HG03280 (cell line): ENCODE data around the gene SCGB1C2.
A peak's percentile ranks its signal among the peaks of the same experiment; 100 is the strongest.
"Not testable (repeated sequence)": the region's sequence is repeated elsewhere in the genome, so short reads cannot be mapped to it uniquely, and the experiment has no call there.

Source experiments
- ATAC-seq: cut with Tn5 transposase; IDR thresholded peaks from one replicate; pipeline ENCODE4 v1.9.1; 2021; ENCODE audit warnings: mild to moderate bottlenecking, moderate library complexity; ENCODE audit not compliant: unreplicated experiment

The SCGB1C2 gene

GRCh38 chr17:137166-137807 lies at the start of gene SCGB1C2:
TSS of gene SCGB1C2 (plus strand) at chr17:137569. CDS start at chr17:137591, 22 bp downstream.
- ATAC-seq: not testable (repeated sequence)

GRCh38 chr17:113111-113510 lies 24.3 kb upstream of the SCGB1C2 start:
- not testable (repeated sequence) for ATAC-seq

- ATAC-seq: not testable (repeated sequence)
These were observed 18.9 kb upstream of the SCGB1C2 start for GRCh38 chr17:118339-118917.

- ATAC-seq: not testable (repeated sequence)
These were observed 3.4 kb upstream of the SCGB1C2 start for GRCh38 chr17:133932-134331.

GRCh38 chr17:134332-134785 lies 3.0 kb upstream of the SCGB1C2 start:
- peak; percentile 81 for ATAC-seq

- ATAC-seq: not testable (repeated sequence)
These were observed 2.3 kb upstream of the SCGB1C2 start for GRCh38 chr17:135022-135421.

- not testable (repeated sequence) for ATAC-seq
These were observed 1.5 kb upstream of the SCGB1C2 start for GRCh38 chr17:135895-136294.

GRCh38 chr17:136531-136930 lies 838 bp upstream of the SCGB1C2 start:
- peak; percentile 53 for ATAC-seq

- ATAC-seq: not testable (repeated sequence)
These were observed 2.2 kb downstream of the SCGB1C2 start for GRCh38 chr17:139401-140205.

- ATAC-seq: no peak
These were observed 4.8 kb downstream of the SCGB1C2 start for GRCh38 chr17:142102-142661.

- ATAC-seq: no peak
These were observed 5.8 kb downstream of the SCGB1C2 start for GRCh38 chr17:142876-143784.

- ATAC-seq: peak; percentile 76
These were observed 6.5 kb downstream of the SCGB1C2 start for GRCh38 chr17:143785-144281.

GRCh38 chr17:144936-145670 lies 7.7 kb downstream of the SCGB1C2 start:
- no peak for ATAC-seq

- no peak for ATAC-seq
These were observed 8.5 kb downstream of the SCGB1C2 start for GRCh38 chr17:145671-146541.

- ATAC-seq: no peak
These were observed 9.2 kb downstream of the SCGB1C2 start for GRCh38 chr17:146546-146945.

- no peak for ATAC-seq
These were observed 9.8 kb downstream of the SCGB1C2 start for GRCh38 chr17:146983-147761.

GRCh38 chr17:147796-148740 lies 10.7 kb downstream of the SCGB1C2 start:
- no peak for ATAC-seq
